Activated naive CD4-positive, alpha-beta T cell treated with anti-CD3 and anti-CD28 coated beads, Interleukin-2, amount 50 U/mL, for 16 hours (primary cell): ENCODE results near the gene ZBTB38.

Experiments
- DNase-seq: peaks from one replicate; pipeline ENCODE4 v3.0.0-alpha.2; 2020

Gene ZBTB38

GRCh38 chr3:141407825-141408224, 39.5 kb downstream of the ZBTB38 start:
- DNase-seq = no peak

GRCh38 chr3:141408596-141408995, 40.3 kb downstream of the ZBTB38 start:
- DNase-seq = no peak

- DNase-seq = no peak
These were observed 41.6 kb downstream of the ZBTB38 start for GRCh38 chr3:141409940-141410241.

- DNase-seq = no peak
These were observed 42.1 kb downstream of the ZBTB38 start for GRCh38 chr3:141410408-141410807.

GRCh38 chr3:141410846-141411245, 42.5 kb downstream of the ZBTB38 start:
- no peak for DNase-seq

GRCh38 chr3:141411251-141411771, 43.0 kb downstream of the ZBTB38 start:
- no peak for DNase-seq

- DNase-seq = peak; percentile 44
These were observed 44.0 kb downstream of the ZBTB38 start for GRCh38 chr3:141412087-141412935.

- no peak for DNase-seq
These were observed 44.6 kb downstream of the ZBTB38 start for GRCh38 chr3:141412936-141413354.

- no peak for DNase-seq
These were observed 45.1 kb downstream of the ZBTB38 start for GRCh38 chr3:141413391-141413790.

- DNase-seq = peak; percentile 18
These were observed 45.7 kb downstream of the ZBTB38 start for GRCh38 chr3:141413801-141414689.

GRCh38 chr3:141414800-141415462, 46.6 kb downstream of the ZBTB38 start:
- DNase-seq = no peak

- DNase-seq = no peak
These were observed 47.6 kb downstream of the ZBTB38 start for GRCh38 chr3:141415953-141416352.
